Nephron (organoid): ENCODE measurements around the gene DUSP9.

Experiments used
- H3K27ac Mint-ChIP-seq, 3 experiments: 2 replicates each; pipeline ENCODE4 v1.8.0; 2020; ENCODE audit warnings: mixed read lengths in 3 of 3, mild to moderate bottlenecking in 2 of 3, moderate library complexity in 1 of 3
- H3K27me3 Mint-ChIP-seq: 2 replicates; pipeline ENCODE4 v1.8.0; 2021; ENCODE audit warnings: low read depth, mild to moderate bottlenecking, moderate library complexity, mixed read lengths
- H3K36me3 Mint-ChIP-seq: 2 replicates; pipeline ENCODE4 v1.8.0; 2020; ENCODE audit warnings: low read depth, mixed read lengths
- H3K4me1 Mint-ChIP-seq: 2 replicates; pipeline ENCODE4 v1.8.0; 2020; ENCODE audit warnings: mixed read lengths
- H3K4me3 Mint-ChIP-seq, 3 experiments: 2 replicates each; pipeline ENCODE4 v1.8.0; 2020; ENCODE audit warnings: mild to moderate bottlenecking in 3 of 3, mixed read lengths in 3 of 3, moderate library complexity in 2 of 3
- H3K9me3 Mint-ChIP-seq: 2 replicates; pipeline ENCODE4 v1.8.0; 2020; ENCODE audit warnings: mixed read lengths
- TF ChIP-seq, protein P1 (sequence below), 3 experiments: fragments of 200-600 bp; sonication (generic); IDR thresholded peaks; one replicate each; pipeline ENCODE4 v1.5.0; 2021; ENCODE audit warnings: antibody characterized with exemption in 3 of 3; ENCODE audit not compliant: unreplicated experiment in 3 of 3

DUSP9 gene

DNA sequence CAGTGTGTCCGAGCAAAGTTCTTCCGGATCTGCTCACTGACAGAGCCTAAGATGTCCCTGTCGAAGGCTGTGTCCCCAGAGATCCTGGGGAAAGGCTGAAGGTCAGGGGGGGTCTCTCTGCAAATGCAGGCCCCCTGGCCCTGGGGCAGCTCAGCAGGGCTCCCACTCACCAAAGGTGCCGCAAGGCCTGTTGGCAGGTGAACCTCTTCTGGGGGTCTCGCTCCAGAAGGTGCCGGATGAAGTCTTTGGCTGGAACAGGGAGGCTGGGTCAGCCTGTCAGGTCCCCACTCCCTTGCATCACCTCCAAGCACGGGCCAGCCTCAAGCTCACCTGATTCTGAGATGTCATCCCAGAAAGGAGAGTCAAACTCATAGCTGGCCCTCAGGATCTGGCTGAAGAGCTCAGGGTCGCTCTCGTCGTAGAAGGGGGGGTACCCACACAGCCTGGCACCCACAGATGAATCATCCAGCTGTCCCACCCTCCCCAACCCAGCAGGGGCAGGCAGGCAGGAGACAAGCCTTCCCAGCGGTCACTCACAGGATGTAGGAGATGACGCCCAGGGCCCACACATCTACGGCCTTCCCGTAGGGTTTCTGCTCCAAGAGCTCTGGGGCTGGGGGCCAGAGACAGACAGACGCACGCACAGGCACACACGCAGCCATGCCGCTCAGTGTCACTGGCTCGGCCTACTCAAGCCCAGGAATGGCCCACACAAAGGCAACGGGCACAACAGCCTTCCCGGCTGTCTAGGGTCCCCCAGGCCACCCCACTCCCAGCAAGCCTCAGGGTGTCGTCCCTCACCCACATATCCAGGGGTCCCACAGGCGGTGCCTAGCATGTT lies 24.0 kb downstream of the DUSP9 start:
- H3K36me3 Mint-ChIP-seq = no peaks in the 10 kb centered on the region
- peaks cover 29% of the 10 kb centered on the region for H3K9me3 Mint-ChIP-seq
- peaks cover 47% of the 10 kb centered on the region for H3K27me3 Mint-ChIP-seq
- peaks cover 13% of the 10 kb centered on the region for H3K4me1 Mint-ChIP-seq
- no peak overlapping the region for H3K4me3 Mint-ChIP-seq
- H3K27ac Mint-ChIP-seq = no peak overlapping the region
- TF ChIP-seq, protein P1, sequence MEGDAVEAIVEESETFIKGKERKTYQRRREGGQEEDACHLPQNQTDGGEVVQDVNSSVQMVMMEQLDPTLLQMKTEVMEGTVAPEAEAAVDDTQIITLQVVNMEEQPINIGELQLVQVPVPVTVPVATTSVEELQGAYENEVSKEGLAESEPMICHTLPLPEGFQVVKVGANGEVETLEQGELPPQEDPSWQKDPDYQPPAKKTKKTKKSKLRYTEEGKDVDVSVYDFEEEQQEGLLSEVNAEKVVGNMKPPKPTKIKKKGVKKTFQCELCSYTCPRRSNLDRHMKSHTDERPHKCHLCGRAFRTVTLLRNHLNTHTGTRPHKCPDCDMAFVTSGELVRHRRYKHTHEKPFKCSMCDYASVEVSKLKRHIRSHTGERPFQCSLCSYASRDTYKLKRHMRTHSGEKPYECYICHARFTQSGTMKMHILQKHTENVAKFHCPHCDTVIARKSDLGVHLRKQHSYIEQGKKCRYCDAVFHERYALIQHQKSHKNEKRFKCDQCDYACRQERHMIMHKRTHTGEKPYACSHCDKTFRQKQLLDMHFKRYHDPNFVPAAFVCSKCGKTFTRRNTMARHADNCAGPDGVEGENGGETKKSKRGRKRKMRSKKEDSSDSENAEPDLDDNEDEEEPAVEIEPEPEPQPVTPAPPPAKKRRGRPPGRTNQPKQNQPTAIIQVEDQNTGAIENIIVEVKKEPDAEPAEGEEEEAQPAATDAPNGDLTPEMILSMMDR (IDR thresholded peaks at IDR 0.05; ENCODE audit: unreplicated experiment in 3 of 3) = no peak

DNA sequence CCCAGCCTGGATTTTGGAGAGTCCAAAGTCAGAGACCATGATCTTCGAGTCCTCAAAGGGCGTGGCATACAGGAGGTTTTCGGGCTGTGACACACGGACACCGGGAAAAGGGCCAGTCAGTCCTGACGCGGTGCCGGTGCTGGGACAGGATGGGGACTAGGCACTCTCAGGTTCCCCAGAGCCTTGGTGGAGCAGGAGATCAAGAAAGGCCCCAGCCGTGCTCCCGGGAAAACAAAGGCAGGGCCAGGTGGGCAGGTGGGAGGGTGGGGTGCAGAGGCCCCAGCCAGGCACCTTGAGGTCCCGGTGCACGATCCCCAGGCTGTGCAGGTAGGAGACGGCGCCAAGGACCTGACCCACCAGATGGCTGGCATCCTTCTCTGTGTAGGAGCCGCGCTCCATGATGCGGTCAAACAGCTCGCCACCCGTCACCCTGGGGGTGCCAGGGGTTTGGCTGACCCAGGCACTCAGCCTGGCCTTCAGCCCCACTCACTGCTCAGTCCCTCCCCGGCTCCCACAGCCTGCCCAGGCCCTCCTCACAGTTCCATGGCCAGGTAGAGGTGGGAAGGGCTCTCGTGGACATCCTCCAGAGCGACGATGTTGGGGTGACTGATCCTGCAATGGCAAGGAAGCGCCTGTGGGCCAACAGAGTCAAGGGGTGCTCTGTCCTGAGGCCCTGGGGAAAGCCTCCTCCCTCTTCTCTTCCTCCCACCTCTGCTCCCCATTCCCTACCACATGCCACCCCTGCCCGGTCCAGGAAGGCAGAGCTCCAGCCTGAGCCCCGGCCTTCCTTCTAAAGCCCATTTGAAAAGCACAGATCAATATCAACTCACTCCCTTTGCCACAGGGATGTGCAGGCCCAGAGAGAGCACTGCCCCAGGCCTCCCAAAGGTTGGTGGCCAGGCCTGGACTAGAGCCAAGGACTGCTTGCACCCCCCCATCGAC lies 24.9 kb downstream of the DUSP9 start:
- Mint-ChIP-seq H3K4me3 (no peak overlapping the region), H3K9me3 (peaks cover 22% of the 10 kb centered on the region), H3K27me3 (peaks cover 40% of the 10 kb centered on the region), H3K27ac (no peak overlapping the region), H3K4me1 (peaks cover 13% of the 10 kb centered on the region), H3K36me3 (no peaks in the 10 kb centered on the region)
- TF ChIP-seq, protein P1 (IDR thresholded peaks at IDR 0.05; ENCODE audit: unreplicated experiment in 3 of 3) = no peak

DNA sequence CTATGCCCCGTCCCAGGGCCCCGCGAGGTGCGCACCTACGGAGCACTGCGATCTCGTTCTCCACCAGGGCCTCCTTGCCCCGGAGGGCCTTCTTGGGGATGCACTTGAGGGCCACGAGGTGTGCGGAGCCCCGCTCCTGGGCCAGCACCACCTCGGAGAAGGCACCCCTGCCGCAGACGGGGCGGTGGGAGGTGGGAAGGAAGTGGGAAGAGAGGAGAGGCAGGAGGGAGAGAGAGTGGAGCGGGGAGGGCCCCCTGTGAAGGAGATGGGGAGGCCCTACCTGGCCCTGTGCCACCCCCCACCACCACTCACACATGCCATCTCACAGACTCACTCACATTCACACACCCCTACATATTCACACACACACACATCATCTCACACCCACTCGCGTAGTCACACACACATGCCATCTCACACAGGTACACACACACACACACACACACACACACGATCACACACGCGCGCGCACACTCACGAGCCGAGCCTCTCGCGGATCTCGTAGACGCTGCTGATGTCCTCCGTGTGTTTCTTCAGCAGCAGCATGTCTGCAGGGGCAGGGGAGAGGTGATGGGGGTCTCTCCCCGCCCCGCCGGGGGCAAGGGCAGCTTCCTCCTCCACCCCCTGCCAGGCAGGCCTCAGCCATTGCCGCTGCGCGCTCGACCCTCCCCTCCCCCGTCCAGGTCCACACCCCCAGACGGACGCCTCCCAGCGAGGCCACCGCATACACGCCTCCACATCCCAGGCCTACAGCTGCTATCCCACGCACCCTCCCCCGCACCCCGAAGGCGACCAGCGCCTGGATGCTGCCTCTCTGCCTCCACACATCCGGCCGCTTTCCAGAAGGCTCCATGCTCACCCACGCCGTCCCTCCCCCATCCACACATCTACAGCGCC lies 25.8 kb downstream of the DUSP9 start:
- Mint-ChIP-seq H3K27me3 (peaks cover 31% of the 10 kb centered on the region), H3K36me3 (no peaks in the 10 kb centered on the region), H3K4me1 (peaks cover 13% of the 10 kb centered on the region), H3K9me3 (peaks cover 20% of the 10 kb centered on the region), H3K27ac (peak overlapping the region in 1 of 3 experiments; percentile 56), H3K4me3 (peak overlapping the region; percentile 26 to 67 (median 44))
- TF ChIP-seq, protein P1 (IDR thresholded peaks at IDR 0.05; ENCODE audit: unreplicated experiment in 3 of 3) = no peak

DNA sequence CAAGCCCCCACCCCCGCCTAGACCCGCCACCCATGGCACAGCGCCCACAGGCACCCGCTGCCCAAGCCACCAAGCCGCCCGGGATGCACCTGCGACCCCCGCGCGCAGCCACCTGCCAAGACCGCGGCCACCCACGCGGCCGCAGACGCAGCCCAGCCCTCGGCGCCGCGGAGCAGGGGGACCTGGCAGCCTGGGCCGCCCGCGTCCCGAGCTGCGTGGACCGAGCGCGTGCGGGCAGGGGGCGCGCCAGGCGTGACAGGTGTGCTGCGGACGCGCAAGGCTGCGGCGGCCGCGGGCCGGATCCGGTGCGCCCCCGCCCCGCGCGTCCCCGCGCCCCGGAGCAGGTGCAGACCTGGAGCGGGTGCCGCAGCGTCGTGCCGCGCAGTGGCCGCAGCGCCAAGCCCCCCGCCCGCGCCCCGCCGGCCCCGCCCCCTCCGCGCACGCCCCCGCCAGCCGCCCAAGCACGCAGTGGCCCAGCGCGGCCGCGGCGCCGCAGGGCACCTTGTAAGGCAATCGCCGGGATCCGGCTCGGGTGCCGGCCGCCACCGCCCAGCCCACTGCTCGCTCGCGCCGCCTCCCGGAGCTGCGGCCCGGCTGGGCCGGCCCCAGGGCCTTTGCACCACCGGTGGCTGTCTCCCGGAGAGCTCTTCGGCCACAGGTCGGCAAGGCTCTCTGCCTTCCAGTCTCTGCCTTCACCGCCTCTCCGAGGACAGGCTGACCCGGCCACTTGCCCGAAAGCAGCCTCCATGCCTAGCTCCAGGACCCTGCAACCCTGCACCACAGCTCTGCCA lies 26.6 kb downstream of the DUSP9 start, which contains the start of gene PNCK:
Gene PNCK, minus strand, starts transcription at position 386 of the 791 bp plus-strand sequence. CDS start 737 bp downstream, outside the sequence.
- peaks cover 27% of the 10 kb centered on the region for H3K27me3 Mint-ChIP-seq
- peaks cover 17% of the 10 kb centered on the region for H3K9me3 Mint-ChIP-seq
- H3K4me1 Mint-ChIP-seq = peaks cover 8% of the 10 kb centered on the region
- H3K4me3 Mint-ChIP-seq = peak within 1 kb of the TSS; percentile 49 to 67 (median 53)
- H3K36me3 Mint-ChIP-seq = no peaks in the 10 kb centered on the region
- H3K27ac Mint-ChIP-seq = peak within 1 kb of the TSS in 1 of 3 experiments; percentile 56
- TF ChIP-seq, protein P1 (IDR thresholded peaks at IDR 0.05; ENCODE audit: unreplicated experiment in 3 of 3) = no peak
